Stimulated activated CD8-positive, alpha-beta memory T cell treated with anti-CD3 and anti-CD28 coated beads, Interleukin-7, amount 100 ng/mL, for 4 hours (primary cell): ENCODE data around the gene DHH.
"Not testable (repeated sequence)": the region's sequence is repeated elsewhere in the genome, so short reads cannot be mapped to it uniquely, and the experiment has no call there.

Experiments
- DNase-seq, 2 donors: peaks; one replicate each; pipeline ENCODE4 v3.0.0-alpha.2; 2020; ENCODE audit warnings: low read depth in 2 of 2

The DHH gene

DNA sequence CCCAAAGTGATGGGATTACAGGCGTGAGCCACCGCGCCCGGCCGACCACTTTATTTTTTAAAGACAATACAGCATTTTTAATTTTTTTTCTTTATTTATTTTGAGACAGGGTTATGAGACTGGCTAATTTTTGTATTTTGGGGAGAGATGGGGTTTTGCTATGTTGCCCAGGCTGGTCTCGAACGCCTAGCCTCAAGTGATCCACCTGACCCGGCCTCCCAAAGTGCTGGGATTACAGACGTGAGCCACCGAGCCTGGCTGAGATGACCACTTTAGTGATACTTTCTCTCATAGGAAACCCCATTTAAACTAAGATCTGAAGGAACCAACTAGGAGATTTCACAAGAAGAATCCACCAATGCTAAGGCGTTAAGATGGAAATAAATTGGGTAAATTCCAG is 23.6 kb downstream of the DHH start:
- DNase-seq, result no peak

- DNase-seq, result peak; percentile 98 to 99
Measured at GRCh38 chr12:49069507-49070346, 24.9 kb downstream of the DHH start, which contains the start of gene RHEBL1. Gene RHEBL1, minus strand, starts transcription at chr12:49069979. Its CDS starts 194 bp downstream, at chr12:49069785.

GRCh38 chr12:49068879-49069506 is 25.6 kb downstream of the DHH start:
- no peak for DNase-seq

- DNase-seq, result no peak
Measured at GRCh38 chr12:49066120-49066519, 28.5 kb downstream of the DHH start.

DNA sequence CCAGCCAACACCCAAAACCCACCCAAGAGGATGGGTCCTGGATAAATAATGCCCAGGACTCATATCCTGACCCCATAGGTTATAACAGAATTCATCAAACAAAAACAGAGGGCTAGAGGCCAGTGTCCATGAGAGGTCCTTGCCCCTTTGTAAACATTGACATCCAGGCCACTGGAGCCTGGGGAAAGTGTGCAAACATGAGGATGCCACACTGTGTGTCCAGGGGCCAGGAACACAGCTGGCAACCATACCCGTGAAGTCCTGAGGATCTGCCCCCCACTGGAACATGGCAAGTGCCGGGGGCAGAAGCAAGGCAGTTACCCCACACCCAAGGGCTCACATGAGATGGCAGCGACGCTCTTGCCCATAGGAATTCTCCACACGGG is 29.8 kb downstream of the DHH start:
- DNase-seq, result no peak

DNA sequence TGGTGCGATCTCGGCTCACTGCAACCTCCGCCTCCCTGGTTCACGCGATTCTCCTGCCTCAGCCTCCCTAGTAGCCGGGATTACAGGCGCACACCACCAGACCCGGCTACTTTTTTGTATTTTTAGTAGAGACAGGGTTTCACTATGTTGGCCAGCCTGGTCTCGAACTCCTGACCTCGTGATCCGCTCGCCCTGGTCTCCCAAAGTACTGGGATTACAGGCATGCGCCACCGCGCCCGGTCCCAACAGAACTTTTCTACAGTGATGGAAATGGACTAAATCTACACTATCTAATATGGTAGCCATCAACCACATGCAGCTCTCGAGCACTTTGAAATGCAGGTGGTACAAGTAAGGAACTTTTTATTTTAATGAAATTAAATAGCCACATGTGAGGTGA is 32.7 kb downstream of the DHH start:
- not testable (repeated sequence) for DNase-seq

- DNase-seq, result no peak
Measured at GRCh38 chr12:49061157-49061650, 33.4 kb downstream of the DHH start.

DNA sequence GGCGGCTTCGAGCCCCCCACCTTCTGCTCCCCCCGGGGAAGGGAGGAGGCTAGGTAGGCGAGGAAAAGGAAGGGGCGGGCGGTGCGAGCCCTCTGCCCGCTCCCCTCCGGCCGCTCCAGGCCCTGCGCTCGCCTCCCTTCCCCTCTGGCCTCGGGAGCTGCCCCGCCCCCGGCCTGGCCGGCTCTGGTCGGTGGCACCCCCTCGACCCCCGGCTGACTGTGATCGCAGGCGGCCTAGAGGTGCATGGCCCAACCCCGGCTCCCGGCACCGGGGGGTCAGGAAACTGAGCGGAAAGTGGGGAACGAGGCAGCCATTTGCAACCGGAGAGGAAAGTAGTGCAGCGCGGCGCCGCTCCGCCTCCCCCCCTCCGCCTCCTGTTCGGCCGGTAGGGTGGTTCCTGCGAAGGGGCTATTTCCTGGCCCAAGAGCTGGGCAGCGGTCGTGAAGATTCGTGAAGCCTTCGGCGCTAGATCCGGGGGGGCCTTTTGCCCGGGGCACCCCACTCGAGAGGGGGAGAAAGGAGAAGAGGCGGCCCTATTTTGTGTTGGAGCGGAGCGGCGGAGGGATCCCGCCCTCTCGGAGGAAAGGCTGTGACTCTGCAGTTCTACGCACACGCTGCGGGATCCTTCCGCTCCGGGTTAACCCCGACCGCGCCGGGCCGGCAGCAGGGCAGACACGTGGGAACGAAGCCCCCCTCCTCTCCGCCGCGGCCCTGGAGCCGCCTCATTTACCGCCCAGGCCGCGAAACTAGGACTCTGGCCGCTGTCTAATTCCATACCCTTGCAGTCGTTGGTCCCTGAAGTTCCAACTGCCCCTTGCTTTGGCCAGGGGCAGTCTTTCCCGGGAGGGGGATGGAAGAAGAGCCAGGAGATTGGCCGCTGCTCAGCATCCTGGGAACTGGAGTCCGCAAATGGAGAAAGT is 34.1 kb downstream of the DHH start, which contains the start of gene KMT2D:
TSS of gene KMT2D (minus strand) at position 558 of the 920 bp plus-strand sequence. CDS start 5,470 bp downstream, outside the sequence.
- peak; percentile 81 to 89 for DNase-seq

- DNase-seq, result no peak
Measured at GRCh38 chr12:49059299-49060171, 35.1 kb downstream of the DHH start.

- DNase-seq, result no peak
Measured at GRCh38 chr12:49059045-49059298, 35.6 kb downstream of the DHH start.

GRCh38 chr12:49058366-49059044 is 36.1 kb downstream of the DHH start:
- DNase-seq, result no peak

DNA sequence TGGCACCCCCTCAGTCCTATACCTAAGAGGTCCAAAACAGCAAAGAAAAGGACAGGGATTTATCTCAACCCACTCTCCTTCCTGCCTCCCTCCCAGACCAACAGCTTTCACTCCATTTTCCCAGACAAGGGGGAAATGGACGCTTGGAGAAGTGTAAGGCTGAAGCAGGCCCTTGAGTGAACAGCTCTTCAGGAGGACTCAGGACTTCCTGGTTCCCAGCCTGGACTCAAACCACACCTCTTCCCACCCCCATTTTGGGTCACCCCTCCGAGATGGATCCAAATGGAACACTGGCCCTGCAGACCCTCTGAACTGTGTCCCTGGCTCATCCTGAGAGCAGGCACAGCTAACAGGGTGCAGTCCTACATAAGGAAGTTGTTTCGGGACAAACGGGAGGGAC is 36.7 kb downstream of the DHH start:
- no peak for DNase-seq

- peak; percentile 28 to 41 for DNase-seq
Measured at GRCh38 chr12:49055978-49056754, 38.4 kb downstream of the DHH start.

GRCh38 chr12:49055092-49055491 is 39.5 kb downstream of the DHH start:
- no peak for DNase-seq

DNA sequence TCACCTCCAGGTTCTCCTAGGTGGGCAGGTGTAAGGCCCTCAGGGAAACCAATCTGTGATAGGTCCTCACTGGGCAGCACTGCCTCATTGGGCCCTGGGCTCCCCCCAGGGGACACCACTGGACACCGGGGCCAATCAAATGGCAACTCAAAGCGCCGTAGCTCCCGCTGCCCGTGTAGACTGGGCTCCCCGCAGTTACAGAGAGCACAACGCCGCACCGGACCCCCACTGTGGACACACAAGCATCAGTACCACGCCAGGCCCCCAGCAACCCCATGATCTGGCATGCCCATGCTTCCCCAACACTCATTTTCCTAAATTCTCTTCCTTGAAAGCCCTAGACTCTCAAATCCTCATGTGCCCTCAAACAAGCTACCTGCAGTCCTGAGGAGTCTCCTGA is 40.1 kb downstream of the DHH start:
- DNase-seq, result no peak

DNA sequence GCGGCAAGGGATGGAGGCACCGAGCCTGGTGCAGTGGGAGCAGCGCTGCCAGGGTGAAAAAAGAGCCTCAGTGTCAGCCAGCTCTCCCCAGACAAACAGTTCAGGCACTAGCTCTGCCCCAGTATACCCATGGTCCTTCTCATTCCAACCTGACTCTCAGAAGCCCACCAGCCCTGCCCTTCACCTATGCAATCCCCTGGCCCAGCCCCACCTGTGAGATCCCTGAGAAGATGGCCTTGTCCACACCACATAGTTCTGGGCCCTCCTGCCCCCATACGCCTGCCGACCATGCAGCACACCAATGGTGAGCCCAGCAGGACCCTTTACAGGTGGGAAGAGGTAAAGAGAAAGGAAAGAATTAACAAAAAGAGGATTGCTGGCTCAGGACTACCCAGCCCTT is 40.5 kb downstream of the DHH start:
- DNase-seq, result no peak

- no peak for DNase-seq
Measured at GRCh38 chr12:49052451-49053208, 42.0 kb downstream of the DHH start.

DNA sequence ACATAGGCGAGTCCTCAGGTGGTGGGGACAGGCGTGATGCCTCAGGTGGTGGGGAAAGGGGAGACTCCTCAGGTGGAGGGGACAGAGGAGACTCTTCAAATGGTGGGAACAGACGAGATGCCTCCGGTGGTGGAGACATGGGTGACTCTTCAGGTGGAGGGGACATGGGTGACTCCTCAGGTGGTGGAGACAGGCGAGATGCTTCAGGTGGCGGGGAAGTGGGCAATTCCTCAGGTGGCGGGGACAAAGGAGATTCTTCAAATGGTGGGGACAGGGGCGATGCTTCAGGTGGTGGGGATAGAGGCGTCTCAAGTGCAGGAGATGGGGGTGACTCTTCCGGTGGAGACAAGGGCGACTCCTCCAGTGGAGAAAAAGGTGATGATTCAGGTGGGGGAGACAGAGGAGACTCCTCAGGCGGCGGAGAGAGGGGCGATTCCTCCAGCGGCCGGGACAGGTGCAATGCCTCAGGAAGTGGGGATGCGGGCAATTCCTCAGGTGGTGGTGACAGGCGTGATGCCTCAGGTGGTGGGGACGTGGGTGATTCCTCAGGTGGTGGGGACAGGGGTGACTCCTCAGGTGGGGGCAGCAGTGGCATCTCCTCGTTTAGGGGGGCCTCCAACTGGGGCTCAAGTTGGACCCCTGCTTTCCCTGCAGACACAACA is 42.7 kb downstream of the DHH start:
- no peak for DNase-seq

GRCh38 chr12:49051373-49051764 is 43.2 kb downstream of the DHH start:
- no peak for DNase-seq
